ENCODE data around the gene LHFPL2.

LHFPL2 gene

DNA sequence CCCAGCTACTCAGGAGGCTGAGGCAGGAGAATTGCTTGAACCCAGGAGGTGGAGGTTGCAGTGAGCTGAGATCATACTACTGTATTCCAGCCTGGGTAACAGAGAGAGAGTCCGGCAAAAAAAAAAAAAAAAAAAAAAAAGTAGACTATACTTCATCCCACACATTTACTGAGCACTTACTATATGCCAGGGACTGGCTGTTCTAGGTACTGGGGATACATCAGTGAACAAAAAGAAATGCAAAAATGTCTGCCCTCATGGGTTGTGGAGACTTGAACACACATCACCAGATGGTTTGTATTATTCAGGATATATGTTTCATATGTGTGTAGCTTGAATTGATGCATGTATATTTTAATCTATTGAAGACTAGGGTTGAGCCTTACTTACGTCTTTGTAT lies 2.9 kb upstream of the LHFPL2 start:
- Histone ChIP-seq H4K20me1 (ENCODE audit: low read depth, low read length) (no peaks in the 10 kb centered on the region), H2AFZ (ENCODE audit: low read depth, low read length, severe bottlenecking) (no peak overlapping the region), H3K9me2 (replicated peaks; ENCODE audit: insufficient read depth, low read length) (no peaks in the 10 kb centered on the region), H3K79me2 (ENCODE audit: insufficient read depth, low read length) (peaks cover 24% of the 10 kb centered on the region), H3K36me3 (ENCODE audit: low read length) (peaks cover under 1% of the 10 kb centered on the region; the same call in 1 of the 2 replicates), H3K9ac (ENCODE audit: low read length) (no peak overlapping the region), H3K27ac (ENCODE audit: low read depth, low read length) (0 out of 2 replicates have a peak overlapping the region, but pooled peaks have one; percentile 7), H3K4me2 (ENCODE audit: low read depth, low read length, poor library complexity, severe bottlenecking) (no peak overlapping the region), H3K9me3 (ENCODE audit: insufficient read depth, low read length) (no peaks in the 10 kb centered on the region), H3F3A (ENCODE audit: insufficient read depth) (peaks cover 34% of the 10 kb centered on the region), H3K27me3 (ENCODE audit: low read length) (no peaks in the 10 kb centered on the region), H3K4me3 (ENCODE audit: insufficient read depth, low read length, poor library complexity, severe bottlenecking) (no peak overlapping the region)
- TF ChIP-seq CTCF (IDR thresholded peaks at IDR 0.05; ENCODE audit: insufficient read depth, low read length, poor library complexity, severe bottlenecking): no peak
- TF ChIP-seq EZH2phosphoT487 (conservative IDR thresholded peaks at IDR 0.05; ENCODE audit: low read length): no peak

- H3K79me2 ChIP-seq (ENCODE audit: insufficient read depth, low read length): peaks cover 32% of the 10 kb centered on the region
- TF ChIP-seq CTCF (IDR thresholded peaks at IDR 0.05; ENCODE audit: insufficient read depth, low read length, poor library complexity, severe bottlenecking) (no peak), EZH2phosphoT487 (conservative IDR thresholded peaks at IDR 0.05; ENCODE audit: low read length) (no peak)
- no peaks in the 10 kb centered on the region for H3K9me3 ChIP-seq (ENCODE audit: insufficient read depth, low read length)
- H3F3A ChIP-seq (ENCODE audit: insufficient read depth): peaks cover 34% of the 10 kb centered on the region
- peaks cover 3% of the 10 kb centered on the region; the same call in 1 of the 2 replicates for H3K36me3 ChIP-seq (ENCODE audit: low read length)
- H3K4me3 ChIP-seq (ENCODE audit: insufficient read depth, low read length, poor library complexity, severe bottlenecking): no peak overlapping the region
- no peak overlapping the region for H3K9ac ChIP-seq (ENCODE audit: low read length)
- no peaks in the 10 kb centered on the region for H3K9me2 ChIP-seq (replicated peaks; ENCODE audit: insufficient read depth, low read length)
- H3K27me3 ChIP-seq (ENCODE audit: low read length): no peaks in the 10 kb centered on the region
- peak overlapping the region; percentile 42 for H3K27ac ChIP-seq (ENCODE audit: low read depth, low read length)
- no peak overlapping the region for H3K4me2 ChIP-seq (ENCODE audit: low read depth, low read length, poor library complexity, severe bottlenecking)
- no peak overlapping the region for H2AFZ ChIP-seq (ENCODE audit: low read depth, low read length, severe bottlenecking)
- no peaks in the 10 kb centered on the region for H4K20me1 ChIP-seq (ENCODE audit: low read depth, low read length)
These were observed 2.0 kb upstream of the LHFPL2 start for GRCh38 chr5:78650531-78650930.

GRCh38 chr5:78649861-78650496 lies 1.4 kb upstream of the LHFPL2 start:
- Histone ChIP-seq H3K4me2 (ENCODE audit: low read depth, low read length, poor library complexity, severe bottlenecking) (no peak overlapping the region), H2AFZ (ENCODE audit: low read depth, low read length, severe bottlenecking) (no peak overlapping the region), H3K4me3 (ENCODE audit: insufficient read depth, low read length, poor library complexity, severe bottlenecking) (no peak overlapping the region), H3K36me3 (ENCODE audit: low read length) (peaks cover 3% of the 10 kb centered on the region; the same call in 1 of the 2 replicates), H3K9me2 (replicated peaks; ENCODE audit: insufficient read depth, low read length) (no peaks in the 10 kb centered on the region), H3K79me2 (ENCODE audit: insufficient read depth, low read length) (peaks cover 37% of the 10 kb centered on the region), H3F3A (ENCODE audit: insufficient read depth) (peaks cover 34% of the 10 kb centered on the region), H3K9me3 (ENCODE audit: insufficient read depth, low read length) (no peaks in the 10 kb centered on the region), H3K27me3 (ENCODE audit: low read length) (no peaks in the 10 kb centered on the region), H4K20me1 (ENCODE audit: low read depth, low read length) (no peaks in the 10 kb centered on the region), H3K27ac (ENCODE audit: low read depth, low read length) (peak overlapping the region; percentile 42), H3K9ac (ENCODE audit: low read length) (no peak overlapping the region)
- TF ChIP-seq EZH2phosphoT487 (conservative IDR thresholded peaks at IDR 0.05; ENCODE audit: low read length): no peak
- TF ChIP-seq CTCF (IDR thresholded peaks at IDR 0.05; ENCODE audit: insufficient read depth, low read length, poor library complexity, severe bottlenecking): no peak
